CD4-positive, alpha-beta T cell (primary cell): ENCODE results near the gene THSD8. TPM values are rescaled to one million over a fixed set of nuclear protein-coding genes. Genes with fewer than 3 reads are reported as not detected.

Experiments used
- ATAC-seq: fragments of 200-7000 bp; cut with Tn5 transposase; one replicate; pipeline ENCODE4 v1.10.0; 2022; ENCODE audit warnings: mild to moderate bottlenecking; ENCODE audit not compliant: poor library complexity
- CTCF ChIA-PET: fragments of 350-600 bp; sonication (Branson Sonifier 250); formaldehyde crosslinking; loops from one replicate; lab custom pipeline; 2021; ENCODE audit warnings: antibody characterized with exemption, inconsistent platforms; lab: Charles Lee
- POLR2A ChIA-PET: fragments of 350-600 bp; sonication (Branson Sonifier 250); formaldehyde crosslinking; loops from one replicate; lab custom pipeline; 2021; ENCODE audit warnings: antibody characterized with exemption, inconsistent platforms; lab: Charles Lee
- DNase-seq, 14 experiments: peaks; one replicate each; pipeline ENCODE4 v3.0.0-alpha.2; 2013 to 2020; ENCODE audit warnings: mixed read lengths in 2 of 14
- H3K27ac ChIP-seq, 2 donors: one replicate each; pipeline versions ENCODE4 v1.5.1 to v1.7.0; 2013; ENCODE audit warnings: low read length in 2 of 2, low read depth in 1 of 2, mild to moderate bottlenecking in 1 of 2
- H3K27me3 ChIP-seq, 2 experiments: 1 replicate in 1 of 2; 2 replicates in 1 of 2; pipeline versions ENCODE4 v1.6.1 to v1.7.0; 2013; ENCODE audit warnings: low read length in 2 of 2, control low read depth in 1 of 2, mild to moderate bottlenecking in 1 of 2, moderate library complexity in 1 of 2; ENCODE audit not compliant: insufficient read depth in 2 of 2, control insufficient read depth in 1 of 2
- H3K36me3 ChIP-seq: one replicate; pipeline ENCODE4 v1.6.1; 2013; ENCODE audit warnings: low read length, control low read depth; ENCODE audit not compliant: insufficient read depth
- H3K4me1 ChIP-seq: one replicate; pipeline ENCODE4 v1.6.1; 2013; ENCODE audit warnings: low read length, control low read depth; ENCODE audit not compliant: insufficient read depth
- H3K4me3 ChIP-seq: one replicate; pipeline ENCODE4 v1.5.1; 2013; ENCODE audit warnings: mild to moderate bottlenecking, low read length, moderate library complexity
- H3K9me3 ChIP-seq, 2 experiments: 1 replicate in 1 of 2; 2 replicates in 1 of 2; pipeline versions ENCODE4 v1.6.1 to v1.7.0; 2013; ENCODE audit warnings: low read length in 2 of 2, mild to moderate bottlenecking in 2 of 2, control low read depth in 1 of 2, moderate library complexity in 1 of 2; ENCODE audit not compliant: control insufficient read depth in 1 of 2, insufficient read depth in 1 of 2
- H3K27ac Mint-ChIP-seq: one replicate; pipeline ENCODE4 v1.8.0; 2020; ENCODE audit warnings: mixed read lengths
- H3K27me3 Mint-ChIP-seq: one replicate; pipeline ENCODE4 v1.8.0; 2021; ENCODE audit warnings: mixed read lengths
- H3K36me3 Mint-ChIP-seq: one replicate; pipeline ENCODE4 v1.8.0; 2021; ENCODE audit warnings: low read depth, mixed read lengths
- H3K4me1 Mint-ChIP-seq: one replicate; pipeline ENCODE4 v1.8.0; 2021; ENCODE audit warnings: low read depth, mixed read lengths
- H3K4me3 Mint-ChIP-seq: one replicate; pipeline ENCODE4 v1.8.0; 2020; ENCODE audit warnings: mild to moderate bottlenecking, mixed read lengths
- H3K9me3 Mint-ChIP-seq: one replicate; pipeline ENCODE4 v1.8.0; 2020; ENCODE audit warnings: mixed read lengths
- intact Hi-C, 2 experiments: fragments of 100-400 bp; cut with DNase I in 1 of 2; cut with micrococcal nuclease in 1 of 2; formaldehyde crosslinking; loops; one replicate each; pipeline versions ENCODE4 v1.15.1 to v1.9.0; 2023 to 2025; cut with DNase I, micrococcal nuclease
- total RNA-seq, 174 experiments: library from RNA in 2 of 174; stranded (reverse) in 2 of 174; gene quantifications; one replicate each; pipeline ENCODE4 v1.2.3 and lab custom pipeline; 2021 to 2026
- TF ChIP-seq, protein P1 (sequence below): fragments of 200-600 bp; IDR thresholded peaks from one replicate; pipeline ENCODE4 v1.8.0; 2022; ENCODE audit warnings: antibody characterized with exemption, mild to moderate bottlenecking

The THSD8 gene
- total RNA-seq, 2 experiments from 2014 or later = 1.3 TPM; not detected in 1

DNA sequence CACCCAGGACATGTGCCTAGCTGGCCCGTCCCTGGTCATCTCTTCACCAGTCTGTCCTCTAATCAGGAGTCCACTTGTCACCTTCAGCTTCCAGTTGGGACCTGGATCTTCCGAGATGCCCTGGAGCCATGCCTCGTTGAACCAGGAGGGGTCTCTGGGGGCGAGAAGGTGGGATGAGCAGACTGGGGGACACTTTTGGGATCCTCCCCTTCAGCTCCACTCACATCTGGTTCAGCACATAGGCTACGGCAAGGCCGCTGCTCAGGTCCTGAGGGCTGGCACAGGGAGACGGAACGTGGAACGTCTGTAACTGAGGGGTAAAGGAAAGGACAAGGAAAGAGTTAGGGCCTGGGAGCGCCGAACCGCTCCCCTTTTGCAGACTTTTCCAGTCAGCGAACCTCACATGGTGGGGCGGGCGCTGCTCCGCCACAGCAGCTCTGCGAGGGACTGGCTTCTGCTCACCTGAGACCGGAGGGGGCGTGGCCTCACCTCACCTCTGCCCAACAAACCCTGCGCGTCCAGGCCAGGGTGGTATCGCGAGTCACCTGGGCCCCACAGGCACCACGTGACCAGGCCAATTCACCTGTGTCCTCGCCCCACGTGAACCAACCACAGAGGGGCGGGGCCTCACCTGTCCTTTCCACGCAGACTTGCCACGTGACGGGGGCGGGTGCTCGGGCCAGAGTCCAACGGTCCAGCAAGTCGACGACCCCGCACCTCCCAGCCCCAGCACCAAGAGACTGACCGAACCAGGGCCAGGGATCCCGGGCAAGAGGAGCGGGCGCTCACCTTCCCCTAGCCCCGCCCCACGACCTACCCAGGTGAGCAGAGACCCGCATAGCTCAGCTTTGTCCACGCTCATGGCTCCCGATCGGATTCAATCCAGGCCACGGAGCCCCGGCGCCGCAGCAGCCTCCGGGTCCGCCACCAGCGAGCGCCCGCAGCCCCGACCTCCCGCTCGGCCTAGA is 27.0 kb upstream of the THSD8 start, which contains the start of gene HOOK2:
Gene HOOK2, minus strand, starts transcription at position 965 of the 968 bp plus-strand sequence. Its CDS starts 103 bp downstream, at position 862.
- POLR2A ChIA-PET = interaction anchor here (1.9 to 8.4 kb wide), 2 partner anchors 9 to 19 kb away, joined by 8 to 301 read pairs; partner anchors contain the start of gene JUNB
- H3K27me3 Mint-ChIP-seq = no peaks in the 10 kb centered on the region
- H3K9me3 ChIP-seq = no peaks in the 10 kb centered on the region
- ATAC-seq (peak; percentile 16), DNase-seq (peak in 10 of 14 experiments; percentile 8 to 83 (median 52))
- no peaks in the 10 kb centered on the region for H3K27me3 ChIP-seq
- TF ChIP-seq, protein P1, sequence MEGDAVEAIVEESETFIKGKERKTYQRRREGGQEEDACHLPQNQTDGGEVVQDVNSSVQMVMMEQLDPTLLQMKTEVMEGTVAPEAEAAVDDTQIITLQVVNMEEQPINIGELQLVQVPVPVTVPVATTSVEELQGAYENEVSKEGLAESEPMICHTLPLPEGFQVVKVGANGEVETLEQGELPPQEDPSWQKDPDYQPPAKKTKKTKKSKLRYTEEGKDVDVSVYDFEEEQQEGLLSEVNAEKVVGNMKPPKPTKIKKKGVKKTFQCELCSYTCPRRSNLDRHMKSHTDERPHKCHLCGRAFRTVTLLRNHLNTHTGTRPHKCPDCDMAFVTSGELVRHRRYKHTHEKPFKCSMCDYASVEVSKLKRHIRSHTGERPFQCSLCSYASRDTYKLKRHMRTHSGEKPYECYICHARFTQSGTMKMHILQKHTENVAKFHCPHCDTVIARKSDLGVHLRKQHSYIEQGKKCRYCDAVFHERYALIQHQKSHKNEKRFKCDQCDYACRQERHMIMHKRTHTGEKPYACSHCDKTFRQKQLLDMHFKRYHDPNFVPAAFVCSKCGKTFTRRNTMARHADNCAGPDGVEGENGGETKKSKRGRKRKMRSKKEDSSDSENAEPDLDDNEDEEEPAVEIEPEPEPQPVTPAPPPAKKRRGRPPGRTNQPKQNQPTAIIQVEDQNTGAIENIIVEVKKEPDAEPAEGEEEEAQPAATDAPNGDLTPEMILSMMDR = no peak
- peaks cover 54% of the 10 kb centered on the region for H3K4me1 ChIP-seq
- H3K9me3 Mint-ChIP-seq = no peaks in the 10 kb centered on the region
- intact Hi-C loops = no loop called here
- peak within 1 kb of the TSS; percentile 77 for H3K4me3 ChIP-seq
- CTCF ChIA-PET = interaction anchor here (0.8 to 6.5 kb wide), 6 partner anchors 14 to 73 kb away, joined by 3 to 178 read pairs (median 4); partner anchors contain the start of genes JUNB and TNPO2
- H3K36me3 Mint-ChIP-seq = no peaks in the 10 kb centered on the region
- peak within 1 kb of the TSS; percentile 84 for H3K27ac Mint-ChIP-seq
- H3K4me3 Mint-ChIP-seq = peak within 1 kb of the TSS; percentile 85
- peak within 1 kb of the TSS; percentile 63 to 70 for H3K27ac ChIP-seq
- H3K4me1 Mint-ChIP-seq = peaks cover 41% of the 10 kb centered on the region
- no peaks in the 10 kb centered on the region for H3K36me3 ChIP-seq

DNA sequence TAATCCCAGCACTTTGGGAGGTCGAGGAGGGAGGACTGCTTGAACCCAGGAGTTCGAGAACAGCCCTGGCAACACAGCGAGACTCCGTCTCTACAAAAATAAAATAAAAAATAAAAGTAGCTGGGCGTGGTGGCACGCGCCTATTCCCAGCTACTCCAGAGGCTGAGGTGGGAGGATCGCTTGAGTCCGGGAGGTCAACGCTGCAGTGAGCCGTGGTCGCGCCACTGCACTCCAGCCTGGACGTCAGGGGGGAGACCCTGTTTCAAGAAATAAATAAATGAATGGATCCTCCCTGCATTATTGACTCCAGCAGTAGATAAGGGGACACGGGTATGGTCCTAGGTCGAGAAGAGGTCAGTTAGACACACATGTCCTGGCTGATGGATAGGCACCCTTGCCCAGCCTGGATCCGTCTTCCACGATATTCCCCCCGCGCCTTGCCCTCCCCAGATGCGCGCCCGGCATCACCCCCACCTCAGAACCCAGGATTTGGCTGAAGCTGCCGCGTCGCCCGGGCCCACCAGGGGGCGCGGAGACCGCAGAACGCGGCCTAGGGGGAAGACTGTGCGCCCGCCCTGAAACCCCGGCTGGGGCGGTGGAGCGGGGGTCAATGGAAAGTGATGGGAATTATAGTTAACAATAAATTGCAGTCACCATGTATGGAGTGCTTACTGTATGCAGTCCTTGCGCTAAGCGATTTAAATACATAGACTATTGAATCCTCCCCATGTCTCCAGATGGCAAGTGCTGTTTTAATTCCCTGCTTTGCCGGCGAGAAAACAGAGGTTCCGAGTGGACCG is 24.5 kb upstream of the THSD8 start:
- Histone ChIP-seq H3K36me3 (no peaks in the 10 kb centered on the region), H3K27me3 (no peaks in the 10 kb centered on the region), H3K4me3 (peak overlapping the region; percentile 84), H3K4me1 (peaks cover 63% of the 10 kb centered on the region), H3K9me3 (no peaks in the 10 kb centered on the region), H3K27ac (peak overlapping the region; percentile 82 to 85)
- intact Hi-C loops = loop anchor here (1.0 kb wide), 1 partner anchor 19 kb away; no protein-coding TSS in a partner anchor
- H3K9me3 Mint-ChIP-seq = no peaks in the 10 kb centered on the region
- no peaks in the 10 kb centered on the region for H3K36me3 Mint-ChIP-seq
- H3K4me3 Mint-ChIP-seq = peak overlapping the region; percentile 90
- TF ChIP-seq, protein P1 = peak; percentile 97
- POLR2A ChIA-PET = interaction anchor here (1.0 to 8.4 kb wide), 9 partner anchors 10 to 97 kb away, joined by 3 to 301 read pairs (median 7); partner anchors contain the start of genes GET3, JUNB, PRDX2 and RNASEH2A
- CTCF ChIA-PET = interaction anchor here (0.6 to 6.5 kb wide), 16 partner anchors 10 to 163 kb away, joined by 3 to 178 read pairs (median 4); partner anchors contain the start of genes GET3, JUNB, PRDX2 and RNASEH2A
- DNase-seq (peak; percentile 67 to 91 (median 78)), ATAC-seq (peak; percentile 4)
- H3K27ac Mint-ChIP-seq = peak overlapping the region; percentile 94
- H3K27me3 Mint-ChIP-seq = no peaks in the 10 kb centered on the region
- H3K4me1 Mint-ChIP-seq = peaks cover 47% of the 10 kb centered on the region
